Measurements from ENCODE around the gene AKAP1. TPM values are rescaled to one million over a fixed set of nuclear protein-coding genes. Genes with fewer than 3 reads are reported as not detected.

The AKAP1 gene
- total RNA-seq, 1 donor from 2014 or later = 127 TPM

DNA sequence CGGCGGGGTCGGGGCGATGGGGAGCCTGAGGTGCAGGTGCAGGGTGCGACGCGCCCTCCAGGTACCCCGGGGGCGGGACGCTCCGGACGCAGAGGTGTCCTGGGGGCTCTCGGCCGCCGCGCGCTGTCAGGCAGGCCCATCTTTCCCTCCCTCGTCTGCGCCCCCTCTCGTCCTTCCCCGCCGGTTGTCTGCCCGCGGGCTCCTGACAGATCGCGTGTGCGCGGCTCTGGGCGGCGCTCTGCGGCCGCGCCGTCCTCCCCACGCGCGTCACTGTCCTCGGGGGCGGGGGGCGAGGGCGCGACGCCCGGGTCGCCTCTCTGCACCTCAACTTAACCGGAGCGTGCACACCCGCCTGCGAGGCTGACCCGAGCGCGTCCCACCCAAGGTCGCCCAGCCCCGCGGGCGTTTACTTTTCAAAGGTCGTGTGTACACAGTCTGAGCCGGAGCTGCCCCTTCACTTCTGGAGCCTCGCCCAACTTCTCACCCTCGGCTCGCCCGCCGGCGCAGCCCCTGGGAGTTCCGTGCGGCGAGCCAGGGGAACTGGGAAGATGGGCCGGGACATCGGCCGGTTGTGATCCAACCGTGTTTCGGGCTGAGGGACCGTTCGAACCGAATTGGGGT is 512 bp downstream of the AKAP1 start:
- intact Hi-C loops (cut with DNase I) = loop anchor here (1.0 to 10.0 kb wide), 5 partner anchors 24 to 999 kb away; partner anchors contain the start of genes C17orf67, DGKE and DYNLL2
- TF ChIP-seq, protein P1, sequence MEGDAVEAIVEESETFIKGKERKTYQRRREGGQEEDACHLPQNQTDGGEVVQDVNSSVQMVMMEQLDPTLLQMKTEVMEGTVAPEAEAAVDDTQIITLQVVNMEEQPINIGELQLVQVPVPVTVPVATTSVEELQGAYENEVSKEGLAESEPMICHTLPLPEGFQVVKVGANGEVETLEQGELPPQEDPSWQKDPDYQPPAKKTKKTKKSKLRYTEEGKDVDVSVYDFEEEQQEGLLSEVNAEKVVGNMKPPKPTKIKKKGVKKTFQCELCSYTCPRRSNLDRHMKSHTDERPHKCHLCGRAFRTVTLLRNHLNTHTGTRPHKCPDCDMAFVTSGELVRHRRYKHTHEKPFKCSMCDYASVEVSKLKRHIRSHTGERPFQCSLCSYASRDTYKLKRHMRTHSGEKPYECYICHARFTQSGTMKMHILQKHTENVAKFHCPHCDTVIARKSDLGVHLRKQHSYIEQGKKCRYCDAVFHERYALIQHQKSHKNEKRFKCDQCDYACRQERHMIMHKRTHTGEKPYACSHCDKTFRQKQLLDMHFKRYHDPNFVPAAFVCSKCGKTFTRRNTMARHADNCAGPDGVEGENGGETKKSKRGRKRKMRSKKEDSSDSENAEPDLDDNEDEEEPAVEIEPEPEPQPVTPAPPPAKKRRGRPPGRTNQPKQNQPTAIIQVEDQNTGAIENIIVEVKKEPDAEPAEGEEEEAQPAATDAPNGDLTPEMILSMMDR (IDR thresholded peaks at IDR 0.05) = peak in 2 of 3 experiments; percentile 11 to 43
- Histone ChIP-seq H3K4me3 (peak overlapping the region; percentile 82 to 98), H3K4me1 (peaks cover 3 to 28% of the 10 kb centered on the region in 2 donors), H3K9me3 (no peaks in the 10 kb centered on the region), H3K27ac (peak overlapping the region; percentile 98), H3K36me3 (no peaks in the 10 kb centered on the region), H3K27me3 (no peaks in the 10 kb centered on the region)
- DNase-seq (ENCODE audit: low spot score in 2 of 2) = peak in 1 of 2 donors; percentile 78

DNA sequence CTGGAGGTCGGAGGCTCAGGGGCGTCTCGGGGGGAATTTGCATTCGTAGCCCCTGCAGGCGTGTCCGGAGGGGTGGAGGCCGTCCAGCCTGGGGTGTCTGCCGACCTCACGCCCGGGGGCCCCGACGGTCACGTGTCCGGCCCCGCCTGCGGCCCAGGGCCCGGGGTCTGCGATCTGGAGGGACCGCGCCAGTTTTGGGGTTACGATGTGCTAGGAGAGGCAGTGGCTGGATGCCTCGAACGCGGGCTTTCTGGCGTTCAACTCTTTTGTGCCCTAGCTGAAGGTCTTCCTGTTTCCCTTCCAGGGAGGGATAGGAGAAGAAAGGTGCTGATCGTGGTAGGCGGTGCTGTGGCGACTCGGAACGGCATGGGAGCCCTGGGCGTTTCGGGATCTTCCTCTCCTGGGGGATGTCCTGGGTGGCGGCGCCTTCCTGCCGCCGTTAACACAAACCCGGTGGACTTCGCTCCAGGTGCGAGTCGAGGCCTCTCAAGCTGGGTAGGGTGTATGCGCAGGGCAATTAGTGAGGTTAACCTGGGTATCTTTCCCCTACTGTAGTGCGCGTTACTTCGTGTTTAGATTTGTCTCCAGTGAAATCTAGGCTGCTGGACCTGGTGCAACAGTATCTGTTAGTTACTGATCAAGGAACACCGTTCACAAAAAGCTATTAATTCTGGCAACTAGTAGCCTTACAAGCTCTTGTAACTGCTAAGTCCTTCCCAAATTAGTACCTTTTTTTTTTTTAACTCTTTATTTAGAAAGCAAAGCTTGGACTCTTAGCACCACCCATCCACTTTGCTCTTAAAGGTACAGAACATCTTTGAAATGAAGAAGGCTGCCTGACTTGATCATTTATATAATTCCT is 1.3 kb downstream of the AKAP1 start:
- peaks cover 3 to 36% of the 10 kb centered on the region in 2 donors for H3K4me1 ChIP-seq
- no peaks in the 10 kb centered on the region for H3K36me3 ChIP-seq
- peak overlapping the region; percentile 82 to 98 for H3K4me3 ChIP-seq
- intact Hi-C loops (cut with DNase I) = loop anchor here (10.0 kb wide), 2 partner anchors 251 to 999 kb away; partner anchors contain the start of genes C17orf67, DGKE and DYNLL2
- H3K27ac ChIP-seq = peak overlapping the region; percentile 98
- peak in 1 of 2 donors; percentile 67 for DNase-seq (ENCODE audit: low spot score in 2 of 2)
- H3K27me3 ChIP-seq = no peaks in the 10 kb centered on the region
- TF ChIP-seq, protein P1 (IDR thresholded peaks at IDR 0.05) = no peak
- no peaks in the 10 kb centered on the region for H3K9me3 ChIP-seq

DNA sequence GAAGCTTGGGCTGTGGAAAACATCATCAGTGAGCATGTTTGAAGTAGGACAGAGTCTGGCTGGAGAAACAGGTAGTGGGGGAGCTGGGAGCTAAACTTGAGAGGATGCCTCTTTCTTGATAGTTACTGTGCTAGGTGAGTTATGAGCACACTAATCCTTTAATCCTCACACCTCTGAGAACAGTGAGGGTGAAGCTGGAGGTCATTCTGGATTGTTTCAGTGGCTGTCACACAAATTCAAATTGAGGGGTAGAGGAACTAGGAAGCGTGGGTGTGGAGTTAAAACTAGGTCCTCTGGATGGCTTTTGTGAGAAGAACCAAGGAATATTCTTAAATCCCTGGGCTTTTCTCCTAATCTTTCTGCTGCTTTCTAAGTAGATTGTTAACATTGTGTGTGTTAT is 3.3 kb downstream of the AKAP1 start:
- Histone ChIP-seq H3K27ac (peak overlapping the region; percentile 98), H3K36me3 (no peaks in the 10 kb centered on the region), H3K9me3 (no peaks in the 10 kb centered on the region), H3K27me3 (no peaks in the 10 kb centered on the region), H3K4me1 (peaks cover 6 to 49% of the 10 kb centered on the region in 2 donors), H3K4me3 (peak overlapping the region in 1 of 2 donors; percentile 82)
- DNase-seq (ENCODE audit: low spot score in 2 of 2) = no peak
- intact Hi-C loops (cut with DNase I) = loop anchor here (10.0 kb wide), 2 partner anchors 253 to 997 kb away; partner anchors contain the start of genes C17orf67, DGKE and DYNLL2
- TF ChIP-seq, protein P1 (IDR thresholded peaks at IDR 0.05) = no peak

DNA sequence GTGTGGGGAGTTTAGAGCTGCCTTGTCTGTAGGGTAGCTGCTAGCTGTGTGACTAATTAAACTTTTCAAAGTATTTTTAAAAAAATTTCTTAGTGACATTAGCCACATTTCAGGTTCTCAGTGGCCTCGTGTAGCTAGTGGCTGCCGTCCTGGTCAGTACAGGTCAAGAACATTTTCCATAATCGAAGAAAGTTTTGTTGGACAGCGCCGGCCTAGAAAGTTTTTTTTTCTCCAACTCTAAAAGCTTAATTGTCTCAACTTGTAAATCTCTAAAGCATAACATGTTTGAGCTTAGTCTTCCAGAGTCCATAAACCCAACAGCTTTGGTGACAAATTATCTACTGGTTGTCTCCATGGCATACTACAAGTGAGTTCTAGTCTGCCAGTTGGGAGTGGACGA is 4.3 kb downstream of the AKAP1 start:
- intact Hi-C loops (cut with DNase I) = loop anchor here (10.0 kb wide), 2 partner anchors 255 to 995 kb away; partner anchors contain the start of genes C17orf67, DGKE and DYNLL2
- Histone ChIP-seq H3K27ac (peak overlapping the region; percentile 98), H3K27me3 (no peaks in the 10 kb centered on the region), H3K4me1 (peaks cover 7 to 51% of the 10 kb centered on the region in 2 donors), H3K4me3 (no peak overlapping the region), H3K36me3 (no peaks in the 10 kb centered on the region), H3K9me3 (no peaks in the 10 kb centered on the region)
- DNase-seq (ENCODE audit: low spot score in 2 of 2) = no peak
- TF ChIP-seq, protein P1 (IDR thresholded peaks at IDR 0.05) = no peak

DNA sequence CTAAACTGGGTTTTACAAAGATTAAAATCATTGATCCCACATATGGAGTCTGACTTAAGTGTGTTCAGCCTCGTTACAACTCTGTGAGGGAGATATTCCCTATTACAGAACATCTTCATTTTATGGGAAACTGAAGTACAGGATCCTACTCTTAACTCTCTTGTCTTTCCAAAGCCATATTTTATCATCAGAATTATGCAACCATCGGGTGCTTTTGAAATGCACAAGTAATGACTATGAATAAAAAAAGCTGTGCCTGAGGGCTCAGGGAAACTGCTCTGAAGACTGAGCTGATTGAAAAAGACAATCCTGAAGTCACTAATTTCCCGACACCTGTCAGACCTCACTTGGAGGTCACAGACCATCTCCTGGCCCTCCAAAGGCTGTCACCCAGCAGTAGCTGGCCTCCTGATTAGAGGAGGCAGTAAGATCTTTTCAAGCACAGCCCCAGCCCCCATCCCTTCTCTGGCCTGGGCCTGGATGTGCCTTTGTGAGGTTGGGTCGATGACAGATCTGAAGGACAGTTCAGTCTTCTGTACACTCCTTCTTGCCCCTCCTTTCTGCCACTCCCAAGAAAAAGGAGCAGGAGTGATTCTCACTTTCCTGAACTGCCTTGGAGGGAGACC is 5.6 kb downstream of the AKAP1 start:
- H3K36me3 ChIP-seq = no peaks in the 10 kb centered on the region
- DNase-seq (ENCODE audit: low spot score in 2 of 2) = no peak
- H3K27ac ChIP-seq = peak overlapping the region; percentile 98
- peaks cover 7 to 54% of the 10 kb centered on the region in 2 donors for H3K4me1 ChIP-seq
- H3K4me3 ChIP-seq = peak overlapping the region in 1 of 2 donors; percentile 23
- TF ChIP-seq, protein P1 (IDR thresholded peaks at IDR 0.05) = no peak
- intact Hi-C loops (cut with DNase I) = loop anchor here (5.0 kb wide), 1 partner anchor 762 kb away; the partner anchor contains the start of gene MRPS23
- H3K27me3 ChIP-seq = no peaks in the 10 kb centered on the region
- no peaks in the 10 kb centered on the region for H3K9me3 ChIP-seq

Data from ascending aorta (tissue), 2 donors.